ENCODE results near the gene HSPB6.

Gene HSPB6

DNA sequence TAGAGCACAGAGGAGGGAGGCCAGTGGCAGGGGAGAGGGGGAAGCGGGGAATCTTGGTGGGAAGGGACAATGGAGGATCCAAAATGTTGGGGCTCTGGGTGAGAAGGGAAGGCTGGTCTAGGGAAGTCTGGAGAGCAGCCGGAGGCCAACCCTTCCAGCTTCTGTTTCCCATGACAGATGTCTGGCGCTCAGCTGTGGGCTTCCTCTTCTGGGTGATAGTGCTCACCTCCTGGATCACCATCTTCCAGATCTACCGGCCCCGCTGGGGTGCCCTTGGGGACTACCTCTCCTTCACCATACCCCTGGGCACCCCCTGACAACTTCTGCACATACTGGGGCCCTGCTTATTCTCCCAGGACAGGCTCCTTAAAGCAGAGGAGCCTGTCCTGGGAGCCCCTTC lies 10.3 kb downstream of the HSPB6 start:
- no peak for DNase-seq (ENCODE audit: low read depth in 2 of 2, low spot score in 1 of 2)

DNA sequence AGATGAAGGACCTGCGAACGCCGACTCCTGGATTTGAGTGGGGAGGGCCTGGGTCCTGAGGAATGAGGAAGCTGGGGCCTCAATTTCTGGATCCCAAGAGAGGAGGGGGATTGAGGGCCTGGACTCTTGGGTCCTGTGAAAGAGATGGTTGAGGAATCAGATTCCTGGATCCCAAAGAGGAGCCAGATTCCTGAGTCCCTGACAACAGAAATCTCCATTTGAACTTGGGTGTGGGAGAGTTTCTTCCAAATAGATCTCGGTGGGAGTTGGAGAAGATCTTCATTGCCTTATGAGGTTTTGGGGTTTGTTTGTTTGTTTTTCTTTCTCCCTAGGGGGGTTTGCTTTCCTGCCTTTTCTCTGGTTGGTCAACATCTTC lies 10.8 kb downstream of the HSPB6 start:
- DNase-seq (ENCODE audit: low read depth in 2 of 2, low spot score in 1 of 2) = no peak

DNA sequence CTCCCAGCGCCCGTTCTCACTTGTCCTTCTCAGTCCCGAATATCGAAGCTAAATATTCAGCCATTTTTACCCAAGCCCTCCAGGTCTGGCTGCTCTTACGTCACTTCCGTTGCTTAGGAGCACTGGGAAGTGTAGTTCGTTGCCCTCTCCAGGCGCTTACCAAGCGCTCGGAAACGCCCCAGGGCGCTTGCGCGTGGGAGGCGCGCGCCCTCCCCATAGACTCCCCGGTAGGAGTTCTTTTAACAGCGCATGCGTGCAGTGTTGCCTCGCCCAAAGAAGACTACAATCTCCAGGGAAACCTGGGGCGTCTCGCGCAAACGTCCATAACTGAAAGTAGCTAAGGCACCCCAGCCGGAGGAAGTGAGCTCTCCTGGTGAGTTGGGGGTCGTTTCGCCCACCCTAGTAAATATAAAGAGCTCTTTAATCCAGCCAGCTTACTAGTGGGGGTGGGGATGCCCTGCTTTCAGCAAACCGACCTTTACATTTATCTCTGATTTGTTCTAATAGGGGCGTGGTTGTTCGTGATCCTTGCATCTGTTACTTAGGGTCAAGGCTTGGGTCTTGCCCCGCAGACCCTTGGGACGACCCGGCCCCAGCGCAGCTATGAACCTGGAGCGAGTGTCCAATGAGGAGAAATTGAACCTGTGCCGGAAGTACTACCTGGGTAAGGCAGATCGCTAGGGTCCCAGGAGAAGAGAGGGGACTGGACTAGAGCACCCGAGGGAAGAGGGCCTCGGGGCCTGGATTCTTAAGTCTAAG lies 11.3 kb downstream of the HSPB6 start, which contains the start of the genes PSENEN and U2AF1L4:
Gene PSENEN, plus strand, starts transcription at position 324 of the 759 bp plus-strand sequence. Its CDS starts 280 bp downstream, at position 604.
Gene U2AF1L4, minus strand, starts transcription at position 91 of the 759 bp plus-strand sequence. Its CDS starts 27 bp downstream, at position 64.
- DNase-seq (ENCODE audit: low read depth in 2 of 2, low spot score in 1 of 2) = peak; percentile 76 to 92

DNA sequence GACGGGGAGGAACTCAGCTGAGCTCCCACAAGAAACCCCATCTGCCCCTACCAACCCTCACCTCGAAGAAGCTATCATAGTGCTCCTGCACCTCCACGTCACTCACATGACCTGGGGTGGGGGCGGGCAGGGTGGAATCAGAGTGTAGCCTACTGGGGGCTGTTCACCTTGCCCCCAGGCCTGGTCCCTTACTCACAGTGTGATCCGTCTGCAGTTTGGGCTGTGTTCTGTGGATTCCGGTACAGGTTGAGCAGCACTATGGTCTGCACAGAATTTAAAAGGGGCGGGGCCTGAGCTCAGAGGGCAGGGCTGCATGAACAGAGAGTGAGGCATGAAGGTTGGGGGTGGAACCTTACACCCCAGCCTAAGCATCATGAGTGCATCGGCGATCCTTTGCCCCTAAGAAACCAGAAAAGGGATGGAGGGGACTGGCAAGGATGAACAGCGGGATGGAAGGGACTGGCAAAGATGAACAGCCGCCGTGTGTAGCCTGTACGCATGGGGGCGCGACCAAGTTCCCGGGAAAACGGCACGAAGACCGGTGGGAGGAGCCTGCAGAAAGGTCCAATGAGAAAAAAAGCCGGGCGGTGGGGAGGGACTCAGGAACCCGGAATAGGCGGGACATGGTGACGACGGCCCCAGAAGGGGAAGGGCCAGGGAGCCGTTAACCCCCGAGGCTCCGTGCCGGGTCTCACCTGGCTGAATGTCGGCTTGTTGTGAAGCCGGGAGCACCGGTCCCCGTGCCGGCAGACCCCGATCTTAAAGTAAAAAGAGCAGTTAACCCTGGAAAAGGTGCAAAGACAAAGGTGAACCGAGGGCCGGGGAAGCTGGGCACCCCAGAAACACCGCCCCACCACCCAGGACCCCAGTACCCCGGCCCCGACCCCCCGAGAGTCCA lies 12.2 kb downstream of the HSPB6 start:
- DNase-seq (ENCODE audit: low read depth in 2 of 2, low spot score in 1 of 2) = peak; percentile 85 to 87

DNA sequence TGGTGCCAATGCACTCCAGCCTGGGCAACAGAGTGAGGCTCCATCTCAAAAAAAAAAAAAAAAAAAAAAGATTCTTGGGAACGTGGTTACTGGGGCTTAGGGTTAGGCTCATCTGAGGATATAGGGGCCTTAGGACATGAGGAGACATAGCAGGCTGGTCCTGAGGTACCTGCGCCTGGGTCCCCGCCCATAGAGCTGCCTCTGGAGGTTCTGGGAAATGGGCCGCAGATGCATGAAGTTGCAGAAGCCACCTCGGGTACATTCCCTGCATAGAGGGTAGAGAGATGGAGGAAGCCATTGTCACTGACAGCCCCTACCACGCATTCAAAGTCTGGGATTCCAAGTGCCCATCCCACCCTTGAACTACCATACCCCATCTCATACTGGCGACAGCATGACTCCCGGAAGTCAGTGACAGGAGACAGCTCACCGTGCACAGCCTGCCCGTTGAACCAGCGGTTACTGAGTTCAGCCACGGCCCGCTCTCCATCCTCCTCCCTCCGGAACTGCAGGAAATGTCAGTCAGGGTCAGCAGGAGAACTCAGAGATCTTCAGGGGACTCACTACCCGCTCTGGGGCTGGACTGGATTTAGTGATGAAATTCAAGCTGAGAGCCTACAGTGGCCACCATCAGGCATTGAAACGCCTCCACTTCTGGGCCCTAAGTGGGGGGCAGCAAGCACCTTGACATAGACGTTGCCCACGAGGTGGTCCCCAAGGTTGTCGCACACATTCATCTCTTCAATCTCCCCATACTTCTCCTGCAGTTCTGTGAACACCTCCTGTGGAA lies 13.0 kb downstream of the HSPB6 start:
- DNase-seq (ENCODE audit: low read depth in 2 of 2, low spot score in 1 of 2) = no peak

DNA sequence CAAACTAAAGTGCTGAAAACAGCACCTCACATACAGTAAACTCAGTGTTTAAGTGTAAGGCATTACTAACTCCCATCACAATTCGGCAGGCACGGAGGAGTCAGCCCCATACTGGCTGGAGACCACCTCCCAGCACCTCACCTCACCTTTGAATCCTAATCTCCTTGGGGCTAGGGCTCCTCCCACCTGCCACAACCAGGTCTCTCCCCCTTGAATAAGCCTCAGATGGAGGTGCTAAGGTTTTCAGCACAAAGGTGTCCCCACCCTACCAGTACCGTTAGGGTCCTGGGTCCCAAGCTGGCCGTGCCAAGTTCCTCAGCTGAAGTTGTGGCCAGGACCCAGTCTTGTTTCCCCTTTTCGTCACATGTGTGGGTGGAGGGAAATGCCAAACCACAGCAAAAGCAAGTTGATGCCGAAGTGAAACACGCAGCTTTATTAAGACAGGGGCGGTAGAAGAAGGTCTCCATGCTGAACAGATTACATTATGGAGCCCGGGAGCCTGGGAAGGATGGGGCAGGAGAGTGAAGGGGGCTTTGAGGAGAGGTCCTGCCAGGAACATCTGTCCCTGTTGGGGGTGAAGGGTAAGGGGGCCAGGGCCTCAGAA lies 14.6 kb downstream of the HSPB6 start, which contains the start of gene IGFLR1:
Gene IGFLR1, minus strand, starts transcription at position 332 of the 604 bp plus-strand sequence. CDS start 1,272 bp downstream, outside the sequence.
- DNase-seq (ENCODE audit: low read depth in 2 of 2, low spot score in 1 of 2) = peak in 1 of 2 donors; percentile 38

DNA sequence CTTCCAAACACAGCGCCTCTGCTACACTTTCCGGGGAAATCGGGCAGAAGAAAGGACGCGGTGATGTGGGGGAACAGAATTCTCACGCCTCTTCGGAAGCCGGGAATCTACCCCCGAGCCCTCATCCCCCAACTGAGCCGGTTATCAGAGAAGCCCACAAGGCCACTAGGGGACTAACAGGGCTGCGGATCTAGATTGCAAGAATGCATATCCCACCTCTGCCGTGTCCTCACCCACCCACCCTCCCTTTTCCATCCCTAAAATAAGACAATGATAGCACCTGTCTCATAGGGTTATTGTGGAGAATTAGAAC lies 15.7 kb downstream of the HSPB6 start:
- DNase-seq (ENCODE audit: low read depth in 2 of 2, low spot score in 1 of 2) = no peak

DNA sequence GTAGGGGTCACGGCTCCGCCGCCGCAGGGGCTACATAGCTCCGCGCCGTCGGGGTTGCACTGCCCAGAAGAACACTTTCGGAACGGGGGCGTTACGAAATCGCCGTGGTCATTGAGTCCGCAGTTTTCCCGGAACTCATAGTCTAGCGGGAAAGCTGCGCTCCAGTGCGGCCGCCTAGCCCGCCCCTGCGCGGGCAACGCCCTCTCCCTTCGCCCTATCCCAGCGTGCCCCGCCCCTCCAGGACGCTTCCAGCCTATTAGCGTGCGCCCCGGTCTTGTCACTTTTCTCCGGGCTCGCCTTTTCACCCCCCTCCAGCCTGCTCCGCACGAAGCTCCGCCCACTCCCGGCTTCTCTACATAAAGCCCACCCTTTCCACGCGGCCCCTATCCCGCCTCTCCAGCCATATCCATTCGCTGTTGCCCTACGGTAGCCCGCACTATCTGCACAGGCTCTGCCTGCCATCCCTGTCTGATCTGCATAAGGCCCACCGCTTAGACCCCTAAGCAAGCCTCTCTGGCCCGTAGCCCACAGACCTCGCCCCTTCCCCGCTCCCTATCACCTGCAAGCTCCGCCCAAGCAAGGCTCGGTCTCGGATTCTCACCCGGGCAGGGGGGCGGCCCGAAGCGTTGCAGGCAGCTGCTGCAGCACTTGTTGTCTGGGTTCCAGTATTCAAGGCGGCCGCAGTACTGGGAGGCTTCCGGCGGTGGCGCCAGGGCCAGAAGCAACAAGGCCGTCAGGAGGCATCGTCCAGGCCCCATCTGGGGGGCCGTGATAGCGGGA lies 16.2 kb downstream of the HSPB6 start:
- peak; percentile 90 to 93 for DNase-seq (ENCODE audit: low read depth in 2 of 2, low spot score in 1 of 2)

DNA sequence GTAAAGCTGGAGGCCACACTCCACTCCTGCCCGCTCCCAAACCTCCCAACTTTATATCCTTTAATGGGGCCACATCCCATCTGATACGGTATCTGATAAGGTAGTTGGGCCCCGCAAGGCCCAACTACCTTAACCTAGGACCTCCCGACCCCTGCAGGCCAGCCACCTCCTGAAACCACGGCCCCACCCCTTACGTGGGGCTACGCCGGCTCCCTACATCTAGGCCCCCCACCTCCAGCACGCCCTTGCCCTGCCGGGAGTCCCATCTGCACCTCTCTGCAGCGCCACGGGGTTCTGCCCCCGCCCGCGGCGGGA lies 16.8 kb downstream of the HSPB6 start:
- no peak for DNase-seq (ENCODE audit: low read depth in 2 of 2, low spot score in 1 of 2)

DNA sequence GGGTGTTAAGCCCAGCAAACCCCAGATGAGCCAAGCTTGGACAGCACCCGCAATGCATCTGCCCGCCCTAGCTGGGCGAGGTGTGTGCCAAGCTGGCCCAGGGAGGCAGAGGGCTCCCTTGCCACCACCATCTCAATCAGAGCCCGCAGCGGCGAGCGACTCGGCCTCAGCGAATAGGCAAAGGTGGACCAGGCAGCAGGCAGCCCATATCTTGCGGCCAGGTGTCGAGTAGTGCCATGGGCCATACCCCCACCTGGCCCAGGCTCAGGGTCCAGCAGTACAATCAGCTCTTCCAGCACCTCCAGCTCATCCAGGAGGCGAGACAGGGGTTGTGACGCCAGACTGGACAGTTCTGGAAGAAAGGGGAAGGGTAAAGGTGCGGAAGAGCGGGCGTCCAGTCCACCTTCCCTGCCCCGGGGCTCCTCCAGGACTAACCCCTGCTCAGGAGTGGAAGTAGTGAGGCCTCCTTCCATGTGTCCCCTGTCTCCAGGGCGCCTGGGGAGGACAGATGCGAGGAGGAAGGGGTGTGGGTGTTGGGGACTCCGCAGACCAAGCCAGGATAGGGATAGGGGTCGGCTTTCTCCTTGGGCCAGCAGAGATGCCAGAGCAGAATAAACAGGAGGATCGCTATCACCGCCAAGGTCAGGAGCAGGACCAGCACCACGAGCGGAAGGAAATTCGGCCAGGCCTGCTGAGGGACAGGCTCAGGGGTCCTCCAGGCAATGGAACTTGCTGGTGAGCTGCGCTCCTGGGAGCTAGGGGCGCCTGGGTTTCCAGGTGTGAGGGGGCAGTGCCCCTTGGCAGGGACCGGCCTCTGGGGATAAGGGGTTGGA lies 17.3 kb downstream of the HSPB6 start:
- DNase-seq (ENCODE audit: low read depth in 2 of 2, low spot score in 1 of 2) = no peak

DNA sequence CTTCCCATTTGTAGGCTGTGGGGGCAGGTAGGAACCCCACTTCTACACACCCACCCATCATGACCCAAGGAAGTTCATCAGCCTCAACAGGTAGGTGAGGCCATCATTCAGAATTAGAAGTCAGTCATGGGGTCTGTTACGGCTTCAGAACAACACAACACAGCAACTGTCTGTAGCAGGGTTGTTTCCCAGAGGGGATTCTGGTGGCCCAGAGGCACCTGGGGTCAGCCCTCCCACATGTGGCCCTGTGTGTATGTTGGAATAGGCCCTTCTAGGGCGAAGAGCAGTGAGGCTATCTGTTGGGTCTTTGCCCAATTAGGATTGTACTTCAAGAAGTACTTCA lies 18.0 kb downstream of the HSPB6 start:
- DNase-seq (ENCODE audit: low read depth in 2 of 2, low spot score in 1 of 2) = no peak

DNA sequence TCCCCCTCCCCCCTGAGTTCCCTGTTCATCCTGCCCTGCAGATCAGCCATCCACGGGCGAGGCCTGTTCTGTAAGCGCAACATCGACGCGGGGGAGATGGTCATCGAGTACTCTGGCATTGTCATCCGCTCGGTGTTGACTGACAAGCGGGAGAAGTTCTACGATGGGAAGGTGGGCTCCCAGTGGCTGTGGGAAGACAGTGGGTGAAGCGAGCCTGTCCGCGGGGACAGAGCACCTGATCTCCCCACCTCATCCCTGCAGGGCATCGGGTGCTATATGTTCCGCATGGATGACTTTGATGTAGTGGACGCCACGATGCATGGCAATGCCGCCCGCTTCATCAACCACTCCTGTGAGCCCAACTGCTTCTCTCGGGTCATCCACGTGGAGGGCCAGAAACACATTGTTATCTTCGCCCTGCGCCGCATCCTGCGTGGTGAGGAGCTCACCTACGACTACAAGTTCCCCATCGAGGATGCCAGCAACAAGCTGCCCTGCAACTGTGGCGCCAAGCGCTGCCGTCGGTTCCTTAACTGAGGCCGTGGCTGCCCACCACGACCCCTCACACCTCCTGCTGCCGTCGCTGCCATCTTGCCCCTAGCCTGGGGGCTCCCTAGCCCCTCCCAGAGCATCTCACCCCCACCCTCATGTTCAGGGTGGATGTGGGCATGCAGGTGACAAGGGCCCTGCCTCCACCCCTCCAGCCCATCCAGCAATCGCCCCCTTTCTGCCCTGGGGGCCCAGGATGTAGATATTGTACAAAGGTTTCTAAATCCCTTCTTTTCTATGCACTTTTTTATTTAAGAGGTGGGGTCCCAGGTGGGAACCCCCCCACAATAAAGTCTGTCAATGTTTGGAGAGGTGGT lies 18.6 kb downstream of the HSPB6 start:
- DNase-seq (ENCODE audit: low read depth in 2 of 2, low spot score in 1 of 2) = no peak

DNA sequence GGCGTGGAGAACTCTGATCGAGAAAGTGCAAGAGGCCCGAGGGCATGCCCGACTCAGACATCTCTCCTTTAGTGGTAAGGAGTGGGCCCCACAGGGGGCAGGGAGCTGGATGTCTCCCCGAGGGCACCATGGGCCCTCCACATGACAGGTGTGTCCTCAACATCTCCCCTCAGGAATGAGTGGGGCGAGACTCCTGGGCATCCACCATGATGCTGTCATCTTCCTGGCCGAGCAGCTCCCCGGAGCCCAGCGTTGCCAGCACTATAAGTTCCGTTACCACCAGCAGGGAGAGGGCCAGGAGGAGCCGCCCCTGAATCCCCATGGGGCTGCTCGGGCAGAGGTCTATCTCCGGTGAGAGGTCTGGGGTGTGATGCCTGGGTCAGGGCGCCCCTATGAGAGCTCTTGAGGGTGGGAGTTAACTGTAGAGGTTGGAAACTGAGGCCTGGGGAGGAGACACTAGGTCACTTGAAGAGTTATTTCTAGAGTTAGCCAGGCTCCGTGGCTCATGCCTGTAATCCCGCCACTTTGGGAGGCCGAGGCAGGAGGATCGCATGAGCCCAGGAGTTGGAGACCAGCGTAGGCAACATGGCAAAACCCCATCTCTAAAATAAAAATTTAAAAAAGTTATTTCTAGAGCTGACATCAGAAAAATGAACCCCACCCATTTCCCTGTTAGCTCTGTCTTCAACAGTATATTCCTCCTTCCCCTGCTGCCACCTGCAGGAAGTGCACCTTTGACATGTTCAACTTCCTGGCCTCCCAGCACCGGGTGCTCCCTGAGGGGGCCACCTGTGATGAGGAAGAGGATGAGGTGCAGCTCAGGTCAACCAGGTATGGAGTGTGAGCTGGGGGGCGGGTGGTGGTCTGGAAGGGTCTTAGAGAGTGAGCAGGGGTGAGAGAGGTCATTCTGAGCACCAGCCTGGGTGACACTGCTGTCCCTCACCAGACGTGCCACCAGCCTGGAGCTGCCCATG lies 19.6 kb downstream of the HSPB6 start:
- DNase-seq (ENCODE audit: low read depth in 2 of 2, low spot score in 1 of 2) = no peak

DNA sequence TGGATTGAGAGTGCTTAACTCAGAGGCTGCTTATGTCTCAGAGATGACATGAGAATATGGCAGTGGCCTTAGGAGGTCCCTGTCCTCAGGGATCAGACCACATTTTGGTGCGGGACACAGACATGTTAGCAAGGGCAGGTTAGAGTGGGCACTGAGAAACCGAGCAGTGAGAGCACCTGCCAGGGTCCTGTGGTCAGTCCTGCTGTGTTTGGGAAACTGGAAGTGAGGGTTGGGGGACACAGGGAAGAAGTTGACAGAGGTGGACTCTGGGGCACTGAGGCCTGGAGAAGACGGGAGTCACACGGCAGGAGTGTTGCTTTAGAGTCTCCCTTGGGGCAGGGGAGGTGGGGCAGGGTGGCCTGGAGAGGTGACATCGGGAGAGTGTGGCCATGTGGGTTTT lies 21.9 kb downstream of the HSPB6 start:
- no peak for DNase-seq (ENCODE audit: low read depth in 2 of 2, low spot score in 1 of 2)

DNA sequence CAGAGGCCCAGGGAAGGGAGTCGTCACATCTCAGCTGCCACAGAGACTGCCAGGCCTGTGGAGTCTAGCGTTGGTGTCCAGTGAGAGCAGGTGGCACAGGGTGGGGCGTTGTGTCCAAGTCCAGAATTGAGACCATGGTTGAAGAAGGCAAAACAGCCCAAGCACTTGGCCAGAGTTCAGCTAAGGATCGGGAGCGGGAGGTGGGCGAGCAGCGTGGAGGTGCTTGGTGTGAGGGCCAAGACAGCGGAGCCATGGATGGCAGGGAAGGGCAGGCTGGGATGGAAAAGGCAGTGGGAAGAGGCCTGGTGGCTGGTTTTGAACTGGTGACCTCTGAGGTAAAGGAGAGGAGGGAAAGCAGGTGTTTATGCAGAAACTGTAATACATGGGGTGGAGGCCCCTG lies 22.6 kb downstream of the HSPB6 start:
- no peak for DNase-seq (ENCODE audit: low read depth in 2 of 2, low spot score in 1 of 2)

DNA sequence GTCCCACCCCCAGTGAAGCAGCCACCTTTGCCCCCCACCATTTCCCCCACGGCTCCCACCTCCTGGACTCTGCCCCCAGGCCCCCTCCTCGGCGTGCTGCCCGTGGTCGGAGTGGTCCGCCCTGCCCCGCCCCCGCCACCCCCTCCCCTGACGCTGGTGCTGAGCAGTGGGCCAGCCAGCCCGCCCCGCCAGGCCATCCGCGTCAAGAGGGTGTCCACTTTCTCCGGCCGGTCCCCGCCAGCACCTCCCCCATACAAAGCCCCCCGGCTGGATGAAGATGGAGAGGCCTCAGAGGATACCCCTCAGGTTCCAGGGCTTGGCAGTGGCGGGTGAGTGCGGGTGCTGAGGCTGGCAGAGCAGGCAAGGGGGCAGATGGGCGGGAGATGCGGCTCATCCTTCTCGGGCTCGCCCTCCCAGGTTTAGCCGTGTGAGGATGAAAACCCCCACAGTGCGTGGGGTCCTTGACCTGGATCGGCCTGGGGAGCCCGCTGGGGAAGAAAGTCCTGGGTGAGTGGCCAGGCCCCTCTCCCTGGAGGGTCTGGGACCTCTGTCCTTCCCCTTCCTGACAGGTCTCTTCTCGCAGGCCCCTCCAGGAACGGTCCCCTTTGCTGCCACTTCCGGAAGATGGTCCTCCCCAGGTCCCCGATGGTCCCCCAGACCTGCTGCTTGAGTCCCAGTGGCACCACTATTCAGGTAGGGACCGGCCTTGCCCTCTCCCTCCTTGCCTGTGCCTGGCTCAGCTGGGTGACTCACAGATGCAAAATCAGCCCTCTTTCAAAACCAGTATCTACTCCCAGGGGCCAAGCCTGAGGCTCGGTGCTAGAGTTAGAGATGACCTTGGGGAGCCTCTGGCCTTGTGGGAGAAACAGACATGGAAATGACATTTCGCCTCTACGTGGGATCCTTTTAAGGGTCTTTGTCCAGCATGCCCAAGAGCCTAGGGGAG lies 23.4 kb downstream of the HSPB6 start:
- DNase-seq (ENCODE audit: low read depth in 2 of 2, low spot score in 1 of 2) = no peak

Measured in stimulated activated CD8-positive, alpha-beta memory T cell treated with anti-CD3 and anti-CD28 coated beads, Interleukin-4, amount 100 ng/mL, for 1 hour (primary cell).